ENCODE measurements around the gene SLC9C1.

DNA sequence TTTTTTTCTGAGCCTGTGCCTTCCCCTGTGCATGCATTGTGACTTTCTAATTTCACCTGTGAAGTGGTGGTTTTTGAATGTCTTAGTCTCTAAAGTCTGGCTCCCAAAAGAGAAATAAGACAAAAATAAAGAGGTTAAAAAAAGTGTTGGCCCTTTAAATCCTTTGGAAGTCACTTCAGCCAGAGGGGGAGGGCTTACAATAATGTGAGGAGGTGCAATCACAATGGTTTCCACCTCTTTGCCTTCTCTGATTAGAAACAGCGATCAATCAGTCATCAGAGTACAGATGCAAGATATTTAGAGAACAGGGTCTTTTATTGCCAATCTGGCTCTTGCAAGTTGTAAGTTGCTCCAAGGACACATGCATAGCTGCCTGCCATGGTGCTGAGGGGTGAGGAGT lies 96.9 kb downstream of the SLC9C1 start:
- no peak for TF ChIP-seq EZH2 (IDR thresholded peaks at IDR 0.05; ENCODE audit: borderline replicate concordance, low read depth, low read length, severe bottlenecking)
- TF ChIP-seq, protein P1, sequence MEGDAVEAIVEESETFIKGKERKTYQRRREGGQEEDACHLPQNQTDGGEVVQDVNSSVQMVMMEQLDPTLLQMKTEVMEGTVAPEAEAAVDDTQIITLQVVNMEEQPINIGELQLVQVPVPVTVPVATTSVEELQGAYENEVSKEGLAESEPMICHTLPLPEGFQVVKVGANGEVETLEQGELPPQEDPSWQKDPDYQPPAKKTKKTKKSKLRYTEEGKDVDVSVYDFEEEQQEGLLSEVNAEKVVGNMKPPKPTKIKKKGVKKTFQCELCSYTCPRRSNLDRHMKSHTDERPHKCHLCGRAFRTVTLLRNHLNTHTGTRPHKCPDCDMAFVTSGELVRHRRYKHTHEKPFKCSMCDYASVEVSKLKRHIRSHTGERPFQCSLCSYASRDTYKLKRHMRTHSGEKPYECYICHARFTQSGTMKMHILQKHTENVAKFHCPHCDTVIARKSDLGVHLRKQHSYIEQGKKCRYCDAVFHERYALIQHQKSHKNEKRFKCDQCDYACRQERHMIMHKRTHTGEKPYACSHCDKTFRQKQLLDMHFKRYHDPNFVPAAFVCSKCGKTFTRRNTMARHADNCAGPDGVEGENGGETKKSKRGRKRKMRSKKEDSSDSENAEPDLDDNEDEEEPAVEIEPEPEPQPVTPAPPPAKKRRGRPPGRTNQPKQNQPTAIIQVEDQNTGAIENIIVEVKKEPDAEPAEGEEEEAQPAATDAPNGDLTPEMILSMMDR (IDR thresholded peaks at IDR 0.05; ENCODE audit: borderline replicate concordance, extremely low read depth, low read length, poor library complexity, severe bottlenecking): no peak
